Endothelial cell of umbilical vein (primary cell): Measurements from ENCODE around the gene ARID1B. TPM values are rescaled to one million over a fixed set of nuclear protein-coding genes. Genes with fewer than 3 reads are reported as not detected.

Experiments
- BruUV-seq: library from RNA; stranded (reverse); fragments of 400-500 nt; replicated peaks from 2 replicates; lab custom pipeline; 2021; lab: Mats Ljungman, UMichigan
- CTCF ChIA-PET: fragments of 300-600, 350-600 bp; sonication (Branson Sonifier 250); formaldehyde crosslinking; loops from one replicate; lab custom pipeline; 2021; ENCODE audit warnings: antibody characterized with exemption, inconsistent platforms; lab: Charles Lee
- POLR2A ChIA-PET: fragments of 300-600, 350-600 bp; sonication (Branson Sonifier 250); formaldehyde crosslinking; loops from one replicate; lab custom pipeline; 2021; ENCODE audit warnings: antibody characterized with exemption, inconsistent platforms; lab: Charles Lee
- DNase-seq: peaks from one replicate; pipeline ENCODE4 v3.0.0-alpha.2; 2011; ENCODE audit warnings: low read depth, low spot score
- FAIRE-seq: peaks from 2 replicates; lab custom pipeline; 2011; peaks lifted over from hg19 to GRCh38; lab: Jason Lieb, UNC
- H2AFZ ChIP-seq: 2 replicates; pipeline ENCODE4 v1.6.0; 2012; ENCODE audit warnings: low read depth, low read length, control low read depth, inconsistent platforms
- H3K27ac ChIP-seq: 2 replicates; pipeline ENCODE4 v1.5.1; 2011; ENCODE audit warnings: low read depth, mild to moderate bottlenecking, control low read depth, low read length, moderate library complexity; ENCODE audit not compliant: insufficient read depth
- H3K27me3 ChIP-seq, 2 experiments: 2 replicates each; pipeline versions ENCODE4 v1.6.0 to v1.6.1; 2011; ENCODE audit warnings: low read length in 2 of 2, mixed read lengths in 1 of 2; ENCODE audit not compliant: control insufficient read depth in 2 of 2, insufficient read depth in 2 of 2
- H3K36me3 ChIP-seq, 2 experiments: 2 replicates in 1 of 2; 3 replicates in 1 of 2; pipeline ENCODE4 v1.5.1; 2011; ENCODE audit warnings: low read length in 2 of 2, mild to moderate bottlenecking in 1 of 2, moderate library complexity in 1 of 2; ENCODE audit not compliant: control insufficient read depth in 2 of 2, insufficient read depth in 2 of 2; ENCODE audit errors: extremely low read depth in 1 of 2
- H3K4me1 ChIP-seq: 3 replicates; pipeline ENCODE4 v1.5.1; 2011; ENCODE audit warnings: mild to moderate bottlenecking, low read length; ENCODE audit not compliant: control insufficient read depth, insufficient read depth; ENCODE audit errors: extremely low read depth
- H3K4me2 ChIP-seq: 2 replicates; pipeline ENCODE4 v1.6.1; 2011; ENCODE audit warnings: low read length, control low read depth, mixed read lengths; ENCODE audit not compliant: insufficient read depth
- H3K4me3 ChIP-seq, 3 experiments: fragments of 200-600 bp in 1 of 3; sonication (generic), shearing (Covaris generic) in 1 of 3; replicated peaks in 1 of 3; 2 replicates each; pipeline ENCODE4 v1.5.1; 2011 to 2016; ENCODE audit warnings: control low read depth in 3 of 3, low read length in 3 of 3, mild to moderate bottlenecking in 2 of 3, inconsistent platforms in 1 of 3, low read depth in 1 of 3, moderate library complexity in 1 of 3; ENCODE audit not compliant: insufficient read depth in 1 of 3
- H3K79me2 ChIP-seq: 2 replicates; pipeline ENCODE4 v1.6.0; 2012; ENCODE audit warnings: low read length, inconsistent platforms; ENCODE audit not compliant: control insufficient read depth, insufficient read depth
- H3K9ac ChIP-seq: replicated peaks from 2 replicates; pipeline ENCODE3; 2011; ENCODE audit warnings: low read length, control low read depth; ENCODE audit not compliant: insufficient read depth; ENCODE audit errors: extremely low read depth
- H3K9me1 ChIP-seq: replicated peaks from 3 replicates; pipeline ENCODE4 v1.6.0; 2011; ENCODE audit warnings: mild to moderate bottlenecking, low read length; ENCODE audit not compliant: control insufficient read depth, insufficient read depth; ENCODE audit errors: extremely low read depth
- H3K9me3 ChIP-seq: replicated peaks from 2 replicates; pipeline ENCODE4 v1.5.1; 2012; ENCODE audit warnings: low read length, inconsistent platforms; ENCODE audit not compliant: control insufficient read depth, insufficient read depth
- H4K20me1 ChIP-seq: replicated peaks from 2 replicates; pipeline ENCODE3; 2011; ENCODE audit warnings: mild to moderate bottlenecking, low read length; ENCODE audit not compliant: control insufficient read depth, insufficient read depth; ENCODE audit errors: extremely low read depth
- CTCF ChIP-seq, 2 donors: IDR thresholded peaks; 1 replicate in 1 of 2; 2 replicates in 1 of 2; pipeline ENCODE4 v1.5.1; 2011; ENCODE audit warnings: low read length in 2 of 2, mild to moderate bottlenecking in 2 of 2, moderate library complexity in 2 of 2, control low read depth in 1 of 2, inconsistent platforms in 1 of 2, low read depth in 1 of 2; ENCODE audit not compliant: insufficient read depth in 1 of 2; ENCODE audit errors: extremely low read depth in 1 of 2
- EZH2 ChIP-seq: IDR thresholded peaks from 2 replicates; pipeline ENCODE4 v1.6.1; 2012; ENCODE audit warnings: borderline replicate concordance, low read depth, mild to moderate bottlenecking, moderate library complexity, low read length, inconsistent platforms; ENCODE audit not compliant: severe bottlenecking
- FOS ChIP-seq: IDR thresholded peaks from 2 replicates; pipeline ENCODE4 v1.6.1; 2011; ENCODE audit warnings: mild to moderate bottlenecking, low read length, moderate library complexity, borderline replicate concordance; ENCODE audit not compliant: insufficient read depth
- GATA2 ChIP-seq: IDR thresholded peaks from 2 replicates; pipeline ENCODE4 v1.7.0; 2011; ENCODE audit warnings: low read depth, mild to moderate bottlenecking, moderate library complexity, mixed read lengths, low read length; ENCODE audit not compliant: insufficient read length, insufficient read depth
- JUN ChIP-seq: IDR thresholded peaks from 2 replicates; pipeline ENCODE4 v1.6.1; 2011; ENCODE audit warnings: borderline replicate concordance, low read depth; ENCODE audit not compliant: insufficient read length, insufficient read depth
- MAX ChIP-seq: IDR thresholded peaks from 2 replicates; pipeline ENCODE4 v1.6.1; 2011; ENCODE audit not compliant: insufficient read depth, insufficient read length
- MYC ChIP-seq: IDR thresholded peaks from one replicate; pipeline ENCODE4 v1.6.1; 2011; ENCODE audit warnings: mild to moderate bottlenecking, low read depth, low read length
- POLR2A ChIP-seq: IDR thresholded peaks from 2 replicates; pipeline ENCODE4 v1.6.1; 2012; ENCODE audit warnings: low read depth, mild to moderate bottlenecking, control low read depth, low read length
- POLR2AphosphoS5 ChIP-seq: IDR thresholded peaks from 2 replicates; pipeline ENCODE4 v1.6.1; 2012; ENCODE audit warnings: low read depth, mild to moderate bottlenecking, control low read depth, low read length, moderate library complexity; ENCODE audit not compliant: insufficient read depth
- dilution Hi-C: fragments of 300-500 bp; cut with MboI; formaldehyde crosslinking; loops from one replicate; pipeline ENCODE4 v1.15.0; 2019; ENCODE audit warnings: low sequenced_read_pairs; ENCODE audit not compliant: extremely low pct_ligation_motif_present
- intact Hi-C: fragments of 100-400 bp; cut with micrococcal nuclease; formaldehyde crosslinking; loops from one replicate; pipeline ENCODE4 v1.10.0; 2022
- polyA plus RNA-seq, 4 experiments: library from polyadenylated mRNA; depleted of rRNA in 3 of 4; stranded (reverse) in 3 of 4; unstranded in 1 of 4; fragments of >200 nt; gene quantifications; 2 replicates each; pipeline versions ENCODE4 v1.2.1 to v1.2.3, GENCODE V29; 2011 to 2012; ENCODE audit warnings: missing spikeins in 1 of 4
- total RNA-seq: library from RNA; stranded (reverse); gene quantifications from 2 replicates; pipeline ENCODE4 v1.2.3, GENCODE V29; 2021

Gene ARID1B
- total and polyA plus RNA-seq, 2 donors (not counting 3 experiments of a cell fraction or from before 2014, with no cell fraction given): 21.8 to 89.5 TPM

GRCh38 chr6:157083343-157083742, 306.2 kb downstream of the ARID1B start:
- dilution Hi-C loops: no loop called here
- ChIA-PET CTCF (interaction anchor here (0.8 kb wide), 1 partner anchor 16 kb away, joined by 3 read pairs; no protein-coding TSS in a partner anchor), POLR2A (no interaction called here)
- no peak for TF ChIP-seq EZH2
- no peak for TF ChIP-seq JUN
- TF ChIP-seq MAX: no peak
- TF ChIP-seq CTCF (IDR thresholded peaks at IDR 0.05; ENCODE audit: extremely low read depth in 1 of 2, insufficient read depth in 1 of 2, low read depth in 1 of 2, low read length in 2 of 2): no peak
- no peak for TF ChIP-seq POLR2AphosphoS5
- TF ChIP-seq GATA2: no peak
- no peak for TF ChIP-seq FOS
- no peak for TF ChIP-seq MYC
- TF ChIP-seq POLR2A: no peak
- no peak overlapping the region for H3K9ac ChIP-seq
- H3K79me2 ChIP-seq: peaks cover 3% of the 10 kb centered on the region
- H3K4me3 ChIP-seq: no peak overlapping the region
- no peaks in the 10 kb centered on the region for H3K27me3 ChIP-seq
- DNase-seq (no peak), FAIRE-seq (no peak)
- no TSS peak for BruUV-seq
- H4K20me1 ChIP-seq: no peaks in the 10 kb centered on the region
- H3K36me3 ChIP-seq: peaks cover 0 to 2% of the 10 kb centered on the region in 2 experiments
- H3K9me1 ChIP-seq: no peaks in the 10 kb centered on the region
- H2AFZ ChIP-seq: no peak overlapping the region
- H3K27ac ChIP-seq: no peak overlapping the region
- intact Hi-C loops: no loop called here
- peaks cover 13% of the 10 kb centered on the region for H3K4me1 ChIP-seq
- H3K4me2 ChIP-seq: no peak overlapping the region
- H3K9me3 ChIP-seq: no peaks in the 10 kb centered on the region
